HUES64 (cell line): ENCODE measurements around the gene IRAK2.
A peak's percentile ranks its signal among the peaks of the same experiment; 100 is the strongest.

Source experiments
- H3K27ac ChIP-seq: 2 replicates; pipeline ENCODE4 v1.7.0; 2013; ENCODE audit warnings: low read depth, low read length, inconsistent platforms
- H3K27me3 ChIP-seq: 2 replicates; pipeline ENCODE4 v1.6.1; 2013; ENCODE audit warnings: mild to moderate bottlenecking, low read length; ENCODE audit not compliant: insufficient read depth
- H3K36me3 ChIP-seq: 2 replicates; pipeline ENCODE4 v1.6.1; 2013; ENCODE audit warnings: mild to moderate bottlenecking, low read length; ENCODE audit not compliant: insufficient read depth
- H3K4me1 ChIP-seq: 2 replicates; pipeline ENCODE4 v1.6.1; 2013; ENCODE audit warnings: mild to moderate bottlenecking, low read length, moderate library complexity; ENCODE audit not compliant: insufficient read depth
- H3K4me3 ChIP-seq: 2 replicates; pipeline ENCODE4 v1.5.1; 2013; ENCODE audit warnings: mild to moderate bottlenecking, low read length, moderate library complexity
- H3K9ac ChIP-seq: 2 replicates; pipeline ENCODE4 v1.6.1; 2013; ENCODE audit warnings: mild to moderate bottlenecking, low read depth, low read length
- H3K9me3 ChIP-seq: 2 replicates; pipeline ENCODE4 v1.6.1; 2013; ENCODE audit warnings: low read depth, low read length; ENCODE audit not compliant: insufficient read depth
- WGBS: fragments of 150-250, 120-280 bp; methylation state at CpG from one replicate; pipeline ENCODE4 v1.1.7; 2013; ENCODE audit warnings: missing lambda C conversion rate; 5-methylcytosine and 5-hydroxymethylcytosine counted together

Gene IRAK2

GRCh38 chr3:10287936-10288574 lies 123.3 kb downstream of the IRAK2 start:
- Histone ChIP-seq H3K4me1 (peaks cover 17% of the 10 kb centered on the region), H3K9ac (no peak overlapping the region), H3K36me3 (peaks cover 23% of the 10 kb centered on the region), H3K9me3 (no peaks in the 10 kb centered on the region), H3K4me3 (no peak overlapping the region), H3K27ac (no peak overlapping the region), H3K27me3 (no peaks in the 10 kb centered on the region)
- WGBS, result 93% methylated on average over 12 of the region's 12 CpGs

DNA sequence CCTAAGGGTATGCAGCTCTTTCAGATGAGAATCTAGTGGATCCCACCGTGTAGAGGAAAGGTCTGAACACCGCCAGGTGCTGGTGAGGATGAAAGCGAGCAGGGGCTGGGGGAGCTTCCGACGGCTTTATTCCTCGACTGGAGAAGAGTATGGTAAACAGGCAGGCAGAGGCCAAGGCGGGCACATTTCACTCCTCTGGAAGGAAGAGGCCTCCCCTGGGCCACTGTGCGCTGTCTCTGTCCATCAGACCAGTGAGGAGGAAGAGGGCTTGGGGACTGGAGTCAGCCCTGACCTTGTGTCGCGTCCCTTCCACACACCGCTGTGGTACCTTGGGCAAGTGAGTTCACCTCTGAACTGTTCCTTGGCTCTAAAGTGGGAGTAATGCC lies 123.8 kb downstream of the IRAK2 start:
- peaks cover 18% of the 10 kb centered on the region for H3K36me3 ChIP-seq
- H3K27me3 ChIP-seq, result no peaks in the 10 kb centered on the region
- H3K4me3 ChIP-seq, result no peak overlapping the region
- H3K27ac ChIP-seq, result no peak overlapping the region
- H3K9me3 ChIP-seq, result no peaks in the 10 kb centered on the region
- 90% methylated on average over 11 of the region's 11 CpGs for WGBS
- peaks cover 17% of the 10 kb centered on the region for H3K4me1 ChIP-seq
- H3K9ac ChIP-seq, result no peak overlapping the region

GRCh38 chr3:10289077-10289476 lies 124.4 kb downstream of the IRAK2 start:
- WGBS, result 94% methylated on average over 9 of the region's 9 CpGs
- Histone ChIP-seq H3K27ac (no peak overlapping the region), H3K9me3 (no peaks in the 10 kb centered on the region), H3K4me1 (peaks cover 17% of the 10 kb centered on the region), H3K27me3 (no peaks in the 10 kb centered on the region), H3K36me3 (peaks cover 15% of the 10 kb centered on the region), H3K4me3 (no peak overlapping the region), H3K9ac (no peak overlapping the region)

GRCh38 chr3:10289787-10290355 lies 125.2 kb downstream of the IRAK2 start:
- Histone ChIP-seq H3K9ac (peak overlapping the region; percentile 22; the same call in 1 of the 2 replicates), H3K4me1 (peaks cover 17% of the 10 kb centered on the region), H3K36me3 (peaks cover 18% of the 10 kb centered on the region), H3K27ac (no peak overlapping the region), H3K9me3 (no peaks in the 10 kb centered on the region), H3K4me3 (no peak overlapping the region), H3K27me3 (no peaks in the 10 kb centered on the region)
- 92% methylated on average over 9 of the region's 9 CpGs for WGBS

GRCh38 chr3:10290481-10291176 lies 125.9 kb downstream of the IRAK2 start:
- H3K27me3 ChIP-seq, result no peaks in the 10 kb centered on the region
- no peaks in the 10 kb centered on the region for H3K9me3 ChIP-seq
- peaks cover 17% of the 10 kb centered on the region for H3K4me1 ChIP-seq
- H3K4me3 ChIP-seq, result no peak overlapping the region
- 91% methylated on average over 18 of the region's 18 CpGs for WGBS
- H3K36me3 ChIP-seq, result peaks cover 25% of the 10 kb centered on the region
- H3K9ac ChIP-seq, result 0 out of 2 replicates have a peak overlapping the region, but pooled peaks have one; percentile 22
- H3K27ac ChIP-seq, result no peak overlapping the region

DNA sequence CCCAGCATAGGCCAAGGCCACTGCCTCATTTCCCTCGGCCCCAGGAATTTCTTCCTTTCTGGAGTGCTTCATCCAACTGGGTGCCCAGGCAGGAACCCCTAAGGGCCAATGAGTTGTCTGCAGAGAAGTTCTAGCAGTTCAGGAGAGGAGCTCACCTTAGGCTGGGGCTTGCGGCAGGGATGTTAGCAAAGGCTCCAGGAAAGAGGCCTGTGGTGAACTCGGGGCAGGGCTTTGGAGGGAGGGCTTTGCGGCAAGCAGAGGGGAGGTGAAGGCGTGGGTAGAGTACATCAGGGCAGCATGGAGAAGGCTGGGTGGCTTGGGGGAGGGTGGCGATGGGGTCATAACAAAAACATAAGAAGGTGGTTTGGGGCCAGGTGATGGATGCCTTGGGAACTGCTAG lies 126.9 kb downstream of the IRAK2 start:
- H3K36me3 ChIP-seq, result peaks cover 25% of the 10 kb centered on the region
- H3K9me3 ChIP-seq, result no peaks in the 10 kb centered on the region
- no peak overlapping the region for H3K27ac ChIP-seq
- H3K27me3 ChIP-seq, result no peaks in the 10 kb centered on the region
- H3K4me3 ChIP-seq, result no peak overlapping the region
- 93% methylated on average over 6 of the region's 6 CpGs for WGBS
- no peak overlapping the region for H3K9ac ChIP-seq
- peaks cover 13% of the 10 kb centered on the region for H3K4me1 ChIP-seq

GRCh38 chr3:10292505-10293419 lies 128.0 kb downstream of the IRAK2 start, which contains the start of gene GHRL:
GHRL (minus strand) TSS chr3:10292947; CDS start chr3:10290180, 2,767 bp downstream.
- peaks cover 4% of the 10 kb centered on the region; the same call in 1 of the 2 replicates for H3K4me1 ChIP-seq
- H3K27me3 ChIP-seq, result no peaks in the 10 kb centered on the region
- no peak within 1 kb of the TSS for H3K27ac ChIP-seq
- peaks cover 21% of the 10 kb centered on the region for H3K36me3 ChIP-seq
- no peak within 1 kb of the TSS for H3K4me3 ChIP-seq
- WGBS, result 88% methylated on average over 11 of the region's 12 CpGs
- no peak within 1 kb of the TSS for H3K9ac ChIP-seq
- no peaks in the 10 kb centered on the region for H3K9me3 ChIP-seq
